Measurements from ENCODE around the gene SSH3.

DNA sequence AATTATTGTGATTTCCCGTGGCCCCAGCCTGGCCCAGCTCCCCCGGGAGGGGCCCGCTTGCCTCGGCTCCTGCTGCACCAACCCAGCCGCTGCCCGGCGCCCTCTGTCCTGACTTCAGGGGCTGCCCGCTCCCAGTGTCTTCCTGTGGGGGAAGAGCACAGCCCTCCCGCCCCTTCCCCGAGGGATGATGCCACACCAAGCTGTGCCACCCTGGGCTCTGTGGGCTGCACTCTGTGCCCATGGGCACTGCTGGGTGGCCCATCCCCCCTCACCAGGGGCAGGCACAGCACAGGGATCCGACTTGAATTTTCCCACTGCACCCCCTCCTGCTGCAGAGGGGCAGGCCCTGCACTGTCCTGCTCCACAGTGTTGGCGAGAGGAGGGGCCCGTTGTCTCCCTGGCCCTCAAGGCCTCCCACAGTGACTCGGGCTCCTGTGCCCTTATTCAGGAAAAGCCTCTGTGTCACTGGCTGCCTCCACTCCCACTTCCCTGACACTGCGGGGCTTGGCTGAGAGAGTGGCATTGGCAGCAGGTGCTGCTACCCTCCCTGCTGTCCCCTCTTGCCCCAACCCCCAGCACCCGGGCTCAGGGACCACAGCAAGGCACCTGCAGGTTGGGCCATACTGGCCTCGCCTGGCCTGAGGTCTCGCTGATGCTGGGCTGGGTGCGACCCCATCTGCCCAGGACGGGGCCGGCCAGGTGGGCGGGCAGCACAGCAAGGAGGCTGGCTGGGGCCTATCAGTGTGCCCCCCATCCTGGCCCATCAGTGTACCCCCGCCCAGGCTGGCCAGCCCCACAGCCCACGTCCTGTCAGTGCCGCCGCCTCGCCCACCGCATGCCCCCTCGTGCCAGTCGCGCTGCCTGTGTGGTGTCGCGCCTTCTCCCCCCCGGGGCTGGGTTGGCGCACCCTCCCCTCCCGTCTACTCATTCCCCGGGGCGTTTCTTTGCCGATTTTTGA lies 17.5 kb upstream of the SSH3 start:
- TF ChIP-seq, protein P1, sequence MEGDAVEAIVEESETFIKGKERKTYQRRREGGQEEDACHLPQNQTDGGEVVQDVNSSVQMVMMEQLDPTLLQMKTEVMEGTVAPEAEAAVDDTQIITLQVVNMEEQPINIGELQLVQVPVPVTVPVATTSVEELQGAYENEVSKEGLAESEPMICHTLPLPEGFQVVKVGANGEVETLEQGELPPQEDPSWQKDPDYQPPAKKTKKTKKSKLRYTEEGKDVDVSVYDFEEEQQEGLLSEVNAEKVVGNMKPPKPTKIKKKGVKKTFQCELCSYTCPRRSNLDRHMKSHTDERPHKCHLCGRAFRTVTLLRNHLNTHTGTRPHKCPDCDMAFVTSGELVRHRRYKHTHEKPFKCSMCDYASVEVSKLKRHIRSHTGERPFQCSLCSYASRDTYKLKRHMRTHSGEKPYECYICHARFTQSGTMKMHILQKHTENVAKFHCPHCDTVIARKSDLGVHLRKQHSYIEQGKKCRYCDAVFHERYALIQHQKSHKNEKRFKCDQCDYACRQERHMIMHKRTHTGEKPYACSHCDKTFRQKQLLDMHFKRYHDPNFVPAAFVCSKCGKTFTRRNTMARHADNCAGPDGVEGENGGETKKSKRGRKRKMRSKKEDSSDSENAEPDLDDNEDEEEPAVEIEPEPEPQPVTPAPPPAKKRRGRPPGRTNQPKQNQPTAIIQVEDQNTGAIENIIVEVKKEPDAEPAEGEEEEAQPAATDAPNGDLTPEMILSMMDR (IDR thresholded peaks at IDR 0.05 in 2 of 3, conservative IDR thresholded peaks at IDR 0.05 in 1 of 3; ENCODE audit: borderline replicate concordance in 1 of 3, insufficient read depth in 1 of 3, low read depth in 2 of 3, low read length in 2 of 3), result no peak
- TF ChIP-seq, protein P2, sequence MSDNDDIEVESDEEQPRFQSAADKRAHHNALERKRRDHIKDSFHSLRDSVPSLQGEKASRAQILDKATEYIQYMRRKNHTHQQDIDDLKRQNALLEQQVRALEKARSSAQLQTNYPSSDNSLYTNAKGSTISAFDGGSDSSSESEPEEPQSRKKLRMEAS (IDR thresholded peaks at IDR 0.05), result no peak
- TF ChIP-seq SP1 (IDR thresholded peaks at IDR 0.05; ENCODE audit: low read depth) (no peak), POLR2A (IDR thresholded peaks at IDR 0.05; ENCODE audit: borderline replicate concordance, extremely low read depth, insufficient read depth, insufficient read length) (no peak), POLR2AphosphoS5 (IDR thresholded peaks at IDR 0.05; ENCODE audit: low read depth, low read length) (no peak), EZH2 (IDR thresholded peaks at IDR 0.05) (no peak), EGR1 (IDR thresholded peaks at IDR 0.05; ENCODE audit: low read depth) (no peak), CEBPB (IDR thresholded peaks at IDR 0.05; ENCODE audit: low read depth) (no peak), ZFX (IDR thresholded peaks at IDR 0.05) (no peak)

Measured in HCT116 (cell line).